Lung (tissue), 12 donors: ENCODE results near the gene MLEC. TPM values are rescaled to one million over a fixed set of nuclear protein-coding genes. Genes with fewer than 3 reads are reported as not detected.

ENCODE experiments used
- ATAC-seq: fragments of 200-7000 bp; cut with Tn5 transposase; one replicate; pipeline ENCODE4 v1.9.1; 2020; ENCODE audit warnings: moderate number of reproducible peaks; ENCODE audit not compliant: insufficient read depth, low FRiP score
- DNase-seq, 3 donors: peaks; one replicate each; pipeline ENCODE4 v3.0.0-alpha.2; 2013 to 2017
- H3K27ac ChIP-seq, 2 donors: one replicate each; pipeline ENCODE4 v1.5.1; 2013; ENCODE audit warnings: mild to moderate bottlenecking in 2 of 2, moderate library complexity in 2 of 2, control low read depth in 1 of 2, inconsistent platforms in 1 of 2, low read depth in 1 of 2, low read length in 1 of 2
- H3K27me3 ChIP-seq, 3 donors: one replicate each; pipeline ENCODE4 v1.5.1; 2013; ENCODE audit warnings: low read length in 2 of 3; ENCODE audit not compliant: control insufficient read depth in 3 of 3, insufficient read depth in 3 of 3
- H3K36me3 ChIP-seq, 4 donors: one replicate each; pipeline ENCODE4 v1.5.1; 2013; ENCODE audit warnings: low read length in 4 of 4, mild to moderate bottlenecking in 1 of 4, moderate library complexity in 1 of 4; ENCODE audit not compliant: control insufficient read depth in 4 of 4, insufficient read depth in 4 of 4
- H3K4me1 ChIP-seq, 5 donors: one replicate each; pipeline ENCODE4 v1.5.1; 2013; ENCODE audit warnings: low read length in 5 of 5, mild to moderate bottlenecking in 2 of 5, moderate library complexity in 1 of 5; ENCODE audit not compliant: control insufficient read depth in 5 of 5, insufficient read depth in 5 of 5
- H3K4me3 ChIP-seq: one replicate; pipeline ENCODE4 v1.5.1; 2013; ENCODE audit warnings: mild to moderate bottlenecking, control low read depth, moderate library complexity
- H3K9ac ChIP-seq, 2 donors: one replicate each; pipeline ENCODE4 v1.5.1; 2013; ENCODE audit warnings: low read length in 2 of 2, control low read depth in 1 of 2; ENCODE audit not compliant: insufficient read depth in 1 of 2
- H3K9me3 ChIP-seq, 4 donors: one replicate each; pipeline ENCODE4 v1.5.1; 2013; ENCODE audit warnings: low read length in 3 of 4, mild to moderate bottlenecking in 1 of 4, moderate library complexity in 1 of 4; ENCODE audit not compliant: control insufficient read depth in 4 of 4, insufficient read depth in 3 of 4
- WGBS, 2 donors: extraction: QIAGEN DNeasy Blood & Tissue Kit; methylation state at CpG; one replicate each; pipeline ENCODE4 v1.1.7; 2013; 5-methylcytosine and 5-hydroxymethylcytosine counted together
- polyA plus RNA-seq, 2 donors: library from polyadenylated mRNA; stranded (reverse); fragments of 200-250 nt; gene quantifications; one replicate each; pipeline ENCODE4 v1.2.1, GENCODE V29; 2013
- total RNA-seq, 2 donors: library from RNA; depleted of rRNA in 1 of 2; stranded (reverse); fragments of >200 nt in 1 of 2; gene quantifications; one replicate each; pipeline ENCODE4 v1.2.1, GENCODE V29; 2014 to 2021
- TF ChIP-seq, protein P1 (sequence below): IDR thresholded peaks from 2 replicates; pipeline ENCODE4 v1.5.1; 2012; ENCODE audit warnings: mild to moderate bottlenecking; ENCODE audit errors: control extremely low read depth, extremely low read depth
- donor health status: control.
- donor health status: control.
- donor health status: Bipolar disorder and iron deficiency.
- donor health status: healthy.
- donor health status: DM: yes; HTN: yes; CAD: no.

The MLEC gene
- total and polyA plus RNA-seq, 4 donors = 34.1 to 161 (median 53.7) TPM

DNA sequence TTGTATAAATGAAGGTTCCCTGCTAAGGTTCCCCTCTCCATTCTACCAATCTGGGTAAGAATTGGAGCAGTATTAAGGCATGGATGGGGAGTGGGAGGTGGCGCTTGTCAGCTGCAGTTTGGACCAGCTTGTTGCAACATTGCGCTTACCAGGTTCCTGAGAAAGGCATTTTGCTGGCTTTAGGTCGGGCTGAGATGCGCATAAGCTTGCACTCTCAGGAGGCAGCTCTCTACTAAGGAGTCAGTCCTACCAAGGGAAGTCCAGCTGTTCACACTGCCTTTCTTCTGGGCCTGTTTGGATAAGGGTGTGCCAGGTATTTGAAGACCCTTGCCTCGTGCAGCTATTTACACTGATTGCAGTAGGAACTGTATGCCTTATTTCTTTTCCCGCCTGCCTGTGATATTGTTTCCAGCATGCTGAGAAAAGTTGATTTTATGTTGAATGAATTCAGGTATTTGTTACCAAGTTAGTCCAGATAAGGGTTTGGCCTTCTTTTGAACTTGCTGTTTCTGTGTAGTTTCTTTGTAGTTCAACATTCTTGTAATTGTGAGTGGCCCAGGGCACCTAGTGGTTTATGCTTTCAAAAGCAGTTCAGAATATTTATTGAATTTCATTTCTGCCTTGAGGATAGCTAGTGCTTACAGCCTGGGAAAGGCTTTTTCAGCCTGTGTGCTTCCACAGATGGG is 2.6 kb downstream of the MLEC start:
- H3K9ac ChIP-seq = peak overlapping the region in 1 of 2 donors; percentile 78
- WGBS, 2 donors = 61 to 73% methylated on average over 6 of the region's 6 CpGs
- no peaks in the 10 kb centered on the region for H3K27me3 ChIP-seq
- TF ChIP-seq, protein P1, sequence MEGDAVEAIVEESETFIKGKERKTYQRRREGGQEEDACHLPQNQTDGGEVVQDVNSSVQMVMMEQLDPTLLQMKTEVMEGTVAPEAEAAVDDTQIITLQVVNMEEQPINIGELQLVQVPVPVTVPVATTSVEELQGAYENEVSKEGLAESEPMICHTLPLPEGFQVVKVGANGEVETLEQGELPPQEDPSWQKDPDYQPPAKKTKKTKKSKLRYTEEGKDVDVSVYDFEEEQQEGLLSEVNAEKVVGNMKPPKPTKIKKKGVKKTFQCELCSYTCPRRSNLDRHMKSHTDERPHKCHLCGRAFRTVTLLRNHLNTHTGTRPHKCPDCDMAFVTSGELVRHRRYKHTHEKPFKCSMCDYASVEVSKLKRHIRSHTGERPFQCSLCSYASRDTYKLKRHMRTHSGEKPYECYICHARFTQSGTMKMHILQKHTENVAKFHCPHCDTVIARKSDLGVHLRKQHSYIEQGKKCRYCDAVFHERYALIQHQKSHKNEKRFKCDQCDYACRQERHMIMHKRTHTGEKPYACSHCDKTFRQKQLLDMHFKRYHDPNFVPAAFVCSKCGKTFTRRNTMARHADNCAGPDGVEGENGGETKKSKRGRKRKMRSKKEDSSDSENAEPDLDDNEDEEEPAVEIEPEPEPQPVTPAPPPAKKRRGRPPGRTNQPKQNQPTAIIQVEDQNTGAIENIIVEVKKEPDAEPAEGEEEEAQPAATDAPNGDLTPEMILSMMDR = no peak
- DNase-seq (peak; percentile 14 to 59 (median 32)), ATAC-seq (no peak)
- no peak overlapping the region for H3K27ac ChIP-seq
- peaks cover 4 to 10% (median 6%) of the 10 kb centered on the region in 4 donors for H3K36me3 ChIP-seq
- H3K4me3 ChIP-seq = no peak overlapping the region
- no peaks in the 10 kb centered on the region for H3K9me3 ChIP-seq
- peaks cover 7 to 44% (median 27%) of the 10 kb centered on the region in 5 donors for H3K4me1 ChIP-seq

DNA sequence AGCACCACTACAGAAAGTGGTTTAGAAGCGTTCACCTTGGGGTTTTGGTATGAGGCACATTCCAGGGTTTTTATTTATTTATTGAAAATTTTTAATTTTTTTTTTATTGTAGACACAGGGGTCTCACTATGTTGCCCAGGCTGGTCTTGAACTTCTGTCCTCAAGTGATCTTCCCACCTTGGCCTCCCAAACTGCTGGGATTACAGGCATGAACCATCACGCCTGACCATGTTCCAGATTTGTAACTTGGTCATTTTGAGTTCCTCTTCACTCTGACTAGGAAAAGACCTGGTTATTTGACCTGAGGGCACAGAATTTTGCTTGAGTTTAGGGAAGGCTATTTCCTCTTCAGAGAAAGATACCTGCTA is 3.1 kb downstream of the MLEC start:
- no peak for DNase-seq
- no peak for ATAC-seq
- Histone ChIP-seq H3K9ac (no peak overlapping the region), H3K4me1 (peaks cover 7 to 44% (median 27%) of the 10 kb centered on the region in 5 donors), H3K27ac (no peak overlapping the region), H3K4me3 (no peak overlapping the region), H3K36me3 (peaks cover 8 to 15% (median 11%) of the 10 kb centered on the region in 4 donors), H3K27me3 (no peaks in the 10 kb centered on the region), H3K9me3 (no peaks in the 10 kb centered on the region)
- 79 to 91% methylated on average over 2 of the region's 2 CpGs for WGBS, 2 donors
- TF ChIP-seq, protein P1 = no peak

DNA sequence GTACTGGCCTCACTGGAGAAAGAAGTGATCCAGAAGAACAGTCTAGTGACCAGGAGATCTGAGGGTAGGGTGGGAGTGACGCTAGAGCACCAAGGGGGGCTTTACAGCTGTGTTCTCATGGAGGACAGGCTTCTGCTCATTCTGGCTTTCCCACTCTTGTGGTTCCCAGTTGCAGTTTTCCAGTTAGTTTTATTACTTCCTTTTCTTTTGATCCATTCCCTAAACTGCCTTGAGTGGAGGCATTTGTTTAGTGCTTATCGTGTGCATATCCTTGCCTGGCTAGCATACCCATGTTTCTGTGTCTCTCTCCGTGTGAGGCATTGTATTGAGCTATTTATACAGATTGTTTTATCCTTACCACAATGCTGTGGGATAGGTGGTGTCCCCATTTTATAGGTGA is 4.0 kb downstream of the MLEC start:
- WGBS, 2 donors = 68 to 76% methylated on average over 3 of the region's 3 CpGs
- H3K9me3 ChIP-seq = no peaks in the 10 kb centered on the region
- TF ChIP-seq, protein P1 = no peak

More for the DNA sequence above, 4.0 kb downstream of the MLEC start:
- H3K27me3 ChIP-seq = no peaks in the 10 kb centered on the region
- H3K27ac ChIP-seq = no peak overlapping the region
- ATAC-seq (no peak), DNase-seq (no peak)
- H3K9ac ChIP-seq = no peak overlapping the region
- peaks cover 12 to 23% (median 17%) of the 10 kb centered on the region in 4 donors for H3K36me3 ChIP-seq
- H3K4me3 ChIP-seq = no peak overlapping the region
- H3K4me1 ChIP-seq = peaks cover 7 to 39% (median 27%) of the 10 kb centered on the region in 5 donors
